ENCODE measurements around the gene MMP7. TPM values are rescaled to one million over a fixed set of nuclear protein-coding genes. Genes with fewer than 3 reads are reported as not detected.

The MMP7 gene
- total and polyA plus RNA-seq, 4 donors: 0.42 to 2.2 TPM; not detected in 2

- 60 to 83% methylated on average over 3 of the region's 3 CpGs for WGBS, 2 donors
- peaks cover under 1% of the 10 kb centered on the region for H3K9me3 ChIP-seq (ENCODE audit: control insufficient read depth, low read length)
- no peaks in the 10 kb centered on the region for H3K27me3 ChIP-seq (ENCODE audit: control insufficient read depth in 1 of 2, insufficient read depth in 2 of 2, low read length in 1 of 2)
- no peaks in the 10 kb centered on the region for H3K36me3 ChIP-seq (ENCODE audit: control insufficient read depth in 1 of 2, insufficient read depth in 2 of 2, low read length in 1 of 2)
- intact Hi-C loops (cut with DNase I): no loop called here
- no peak overlapping the region for H3K27ac ChIP-seq (ENCODE audit: low read depth in 1 of 2, low read length in 2 of 2)
- H3K4me1 ChIP-seq (ENCODE audit: control insufficient read depth in 1 of 2, insufficient read depth in 2 of 2, low read length in 2 of 2): no peaks in the 10 kb centered on the region
- ATAC-seq (ENCODE audit: low FRiP score) (no peak), DNase-seq (no peak)
- no peak overlapping the region for H3K4me3 ChIP-seq (ENCODE audit: low read length in 2 of 2)
These were observed 48.1 kb downstream of the MMP7 start for GRCh38 chr11:102482433-102482832.

GRCh38 chr11:102479733-102480132 lies 50.8 kb downstream of the MMP7 start:
- Histone ChIP-seq H3K27me3 (ENCODE audit: control insufficient read depth in 1 of 2, insufficient read depth in 2 of 2, low read length in 1 of 2) (no peaks in the 10 kb centered on the region), H3K4me1 (ENCODE audit: control insufficient read depth in 1 of 2, insufficient read depth in 2 of 2, low read length in 2 of 2) (no peaks in the 10 kb centered on the region), H3K9me3 (ENCODE audit: control insufficient read depth, low read length) (no peaks in the 10 kb centered on the region), H3K27ac (ENCODE audit: low read depth in 1 of 2, low read length in 2 of 2) (no peak overlapping the region), H3K4me3 (ENCODE audit: low read length in 2 of 2) (no peak overlapping the region), H3K36me3 (ENCODE audit: control insufficient read depth in 1 of 2, insufficient read depth in 2 of 2, low read length in 1 of 2) (no peaks in the 10 kb centered on the region)
- 93 to 97% methylated on average over 2 of the region's 2 CpGs for WGBS, 2 donors
- ATAC-seq (ENCODE audit: low FRiP score): no peak
- DNase-seq: no peak
- intact Hi-C loops (cut with DNase I): no loop called here

GRCh38 chr11:102478673-102479299 lies 51.8 kb downstream of the MMP7 start:
- H3K36me3 ChIP-seq (ENCODE audit: control insufficient read depth in 1 of 2, insufficient read depth in 2 of 2, low read length in 1 of 2): no peaks in the 10 kb centered on the region
- H3K27me3 ChIP-seq (ENCODE audit: control insufficient read depth in 1 of 2, insufficient read depth in 2 of 2, low read length in 1 of 2): no peaks in the 10 kb centered on the region
- H3K4me3 ChIP-seq (ENCODE audit: low read length in 2 of 2): no peak overlapping the region
- intact Hi-C loops (cut with DNase I): no loop called here
- 79 to 85% methylated on average over 1 of the region's 1 CpG for WGBS, 2 donors
- no peak overlapping the region for H3K27ac ChIP-seq (ENCODE audit: low read depth in 1 of 2, low read length in 2 of 2)
- ATAC-seq (ENCODE audit: low FRiP score) (no peak), DNase-seq (no peak)
- no peaks in the 10 kb centered on the region for H3K4me1 ChIP-seq (ENCODE audit: control insufficient read depth in 1 of 2, insufficient read depth in 2 of 2, low read length in 2 of 2)
- no peaks in the 10 kb centered on the region for H3K9me3 ChIP-seq (ENCODE audit: control insufficient read depth, low read length)

- intact Hi-C loops (cut with DNase I): no loop called here
- H3K27ac ChIP-seq (ENCODE audit: low read depth in 1 of 2, low read length in 2 of 2): no peak overlapping the region
- 29 to 31% methylated on average over 1 of the region's 1 CpG for WGBS, 2 donors
These were observed 53.7 kb downstream of the MMP7 start for GRCh38 chr11:102476812-102477211.

DNA sequence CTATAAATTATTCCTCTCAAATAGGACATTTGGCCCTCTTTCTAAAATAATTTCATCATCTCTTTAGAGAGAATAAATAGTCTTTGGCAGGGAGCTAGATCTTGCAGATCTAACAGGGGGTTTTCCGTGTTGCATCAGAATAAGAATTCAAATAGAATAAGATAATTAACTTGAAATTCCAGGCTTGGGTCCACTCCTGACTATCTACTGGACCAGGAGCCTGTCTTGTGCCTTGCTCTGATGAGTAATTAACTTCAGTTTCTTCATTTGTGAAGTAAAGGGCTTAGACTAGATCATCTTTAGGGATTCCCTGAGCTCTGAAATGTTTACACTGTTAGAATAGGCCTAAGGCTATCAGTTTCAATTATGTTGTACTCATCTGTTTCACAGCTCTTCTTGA lies 54.5 kb downstream of the MMP7 start:
- WGBS, 2 donors: 88% methylated on average over 1 of the region's 1 CpG
- ATAC-seq (ENCODE audit: low FRiP score): no peak
- Histone ChIP-seq H3K4me1 (ENCODE audit: control insufficient read depth in 1 of 2, insufficient read depth in 2 of 2, low read length in 2 of 2) (no peaks in the 10 kb centered on the region), H3K36me3 (ENCODE audit: control insufficient read depth in 1 of 2, insufficient read depth in 2 of 2, low read length in 1 of 2) (no peaks in the 10 kb centered on the region), H3K9me3 (ENCODE audit: control insufficient read depth, low read length) (no peaks in the 10 kb centered on the region), H3K4me3 (ENCODE audit: low read length in 2 of 2) (no peak overlapping the region), H3K27me3 (ENCODE audit: control insufficient read depth in 1 of 2, insufficient read depth in 2 of 2, low read length in 1 of 2) (no peaks in the 10 kb centered on the region), H3K27ac (ENCODE audit: low read depth in 1 of 2, low read length in 2 of 2) (no peak overlapping the region)
- DNase-seq: no peak
- intact Hi-C loops (cut with DNase I): no loop called here

More at GRCh38 chr11:102476812-102477211, 53.7 kb downstream of the MMP7 start:
- Histone ChIP-seq H3K4me3 (ENCODE audit: low read length in 2 of 2) (no peak overlapping the region), H3K36me3 (ENCODE audit: control insufficient read depth in 1 of 2, insufficient read depth in 2 of 2, low read length in 1 of 2) (no peaks in the 10 kb centered on the region), H3K9me3 (ENCODE audit: control insufficient read depth, low read length) (no peaks in the 10 kb centered on the region), H3K4me1 (ENCODE audit: control insufficient read depth in 1 of 2, insufficient read depth in 2 of 2, low read length in 2 of 2) (no peaks in the 10 kb centered on the region), H3K27me3 (ENCODE audit: control insufficient read depth in 1 of 2, insufficient read depth in 2 of 2, low read length in 1 of 2) (no peaks in the 10 kb centered on the region)
- ATAC-seq (ENCODE audit: low FRiP score) (no peak), DNase-seq (no peak)

- ATAC-seq (ENCODE audit: low FRiP score): no peak
- intact Hi-C loops (cut with DNase I): no loop called here
- 96 to 98% methylated on average over 5 of the region's 5 CpGs for WGBS, 2 donors
- Histone ChIP-seq H3K9me3 (ENCODE audit: control insufficient read depth, low read length) (no peaks in the 10 kb centered on the region), H3K4me3 (ENCODE audit: low read length in 2 of 2) (no peak overlapping the region), H3K27me3 (ENCODE audit: control insufficient read depth in 1 of 2, insufficient read depth in 2 of 2, low read length in 1 of 2) (no peaks in the 10 kb centered on the region), H3K27ac (ENCODE audit: low read depth in 1 of 2, low read length in 2 of 2) (no peak overlapping the region), H3K36me3 (ENCODE audit: control insufficient read depth in 1 of 2, insufficient read depth in 2 of 2, low read length in 1 of 2) (no peaks in the 10 kb centered on the region), H3K4me1 (ENCODE audit: control insufficient read depth in 1 of 2, insufficient read depth in 2 of 2, low read length in 2 of 2) (no peaks in the 10 kb centered on the region)
- no peak for DNase-seq
These were observed 57.0 kb downstream of the MMP7 start for GRCh38 chr11:102473543-102473942.

DNA sequence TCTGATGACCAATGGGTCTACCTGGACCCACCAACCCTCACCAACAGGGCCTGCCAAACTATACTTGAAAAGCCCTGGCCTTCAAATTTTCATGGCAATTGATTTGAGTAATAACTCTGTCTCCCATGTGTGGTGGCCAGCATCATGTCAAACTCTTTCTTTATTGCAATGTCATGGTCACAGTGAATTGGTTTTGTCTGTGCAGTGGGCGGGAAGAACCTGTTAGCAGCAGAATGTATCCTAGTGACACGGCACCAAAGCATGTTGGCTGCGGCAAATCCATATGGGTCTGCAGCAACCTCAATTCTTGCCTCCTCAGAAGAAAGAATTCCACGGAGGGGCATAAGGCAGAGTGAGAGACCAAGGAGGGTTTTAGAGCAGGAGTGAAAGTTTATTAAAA lies 58.4 kb downstream of the MMP7 start:
- H3K4me3 ChIP-seq (ENCODE audit: low read length in 2 of 2): no peak overlapping the region
- H3K9me3 ChIP-seq (ENCODE audit: control insufficient read depth, low read length): no peaks in the 10 kb centered on the region
- H3K27ac ChIP-seq (ENCODE audit: low read depth in 1 of 2, low read length in 2 of 2): no peak overlapping the region
- no peaks in the 10 kb centered on the region for H3K4me1 ChIP-seq (ENCODE audit: control insufficient read depth in 1 of 2, insufficient read depth in 2 of 2, low read length in 2 of 2)
- ATAC-seq (ENCODE audit: low FRiP score) (no peak), DNase-seq (no peak)
- no peaks in the 10 kb centered on the region for H3K36me3 ChIP-seq (ENCODE audit: control insufficient read depth in 1 of 2, insufficient read depth in 2 of 2, low read length in 1 of 2)
- intact Hi-C loops (cut with DNase I): no loop called here
- 96% methylated on average over 4 of the region's 4 CpGs for WGBS, 2 donors
- no peaks in the 10 kb centered on the region for H3K27me3 ChIP-seq (ENCODE audit: control insufficient read depth in 1 of 2, insufficient read depth in 2 of 2, low read length in 1 of 2)

GRCh38 chr11:102471474-102471873 lies 59.1 kb downstream of the MMP7 start:
- H3K27me3 ChIP-seq (ENCODE audit: control insufficient read depth in 1 of 2, insufficient read depth in 2 of 2, low read length in 1 of 2): no peaks in the 10 kb centered on the region
- H3K4me3 ChIP-seq (ENCODE audit: low read length in 2 of 2): no peak overlapping the region
- no peaks in the 10 kb centered on the region for H3K36me3 ChIP-seq (ENCODE audit: control insufficient read depth in 1 of 2, insufficient read depth in 2 of 2, low read length in 1 of 2)
- H3K27ac ChIP-seq (ENCODE audit: low read depth in 1 of 2, low read length in 2 of 2): no peak overlapping the region
- DNase-seq: no peak
- no peak for ATAC-seq (ENCODE audit: low FRiP score)
- no peaks in the 10 kb centered on the region for H3K9me3 ChIP-seq (ENCODE audit: control insufficient read depth, low read length)
- H3K4me1 ChIP-seq (ENCODE audit: control insufficient read depth in 1 of 2, insufficient read depth in 2 of 2, low read length in 2 of 2): no peaks in the 10 kb centered on the region
- intact Hi-C loops (cut with DNase I): no loop called here

All from aorta (tissue), 5 donors.